GM18499 (cell line): ENCODE measurements around the gene UBD.

Experiments used
- ATAC-seq: cut with Tn5 transposase; IDR thresholded peaks from one replicate; pipeline ENCODE4 v1.9.1; 2021; ENCODE audit warnings: moderate number of reproducible peaks; ENCODE audit not compliant: insufficient read depth, unreplicated experiment

UBD gene

DNA sequence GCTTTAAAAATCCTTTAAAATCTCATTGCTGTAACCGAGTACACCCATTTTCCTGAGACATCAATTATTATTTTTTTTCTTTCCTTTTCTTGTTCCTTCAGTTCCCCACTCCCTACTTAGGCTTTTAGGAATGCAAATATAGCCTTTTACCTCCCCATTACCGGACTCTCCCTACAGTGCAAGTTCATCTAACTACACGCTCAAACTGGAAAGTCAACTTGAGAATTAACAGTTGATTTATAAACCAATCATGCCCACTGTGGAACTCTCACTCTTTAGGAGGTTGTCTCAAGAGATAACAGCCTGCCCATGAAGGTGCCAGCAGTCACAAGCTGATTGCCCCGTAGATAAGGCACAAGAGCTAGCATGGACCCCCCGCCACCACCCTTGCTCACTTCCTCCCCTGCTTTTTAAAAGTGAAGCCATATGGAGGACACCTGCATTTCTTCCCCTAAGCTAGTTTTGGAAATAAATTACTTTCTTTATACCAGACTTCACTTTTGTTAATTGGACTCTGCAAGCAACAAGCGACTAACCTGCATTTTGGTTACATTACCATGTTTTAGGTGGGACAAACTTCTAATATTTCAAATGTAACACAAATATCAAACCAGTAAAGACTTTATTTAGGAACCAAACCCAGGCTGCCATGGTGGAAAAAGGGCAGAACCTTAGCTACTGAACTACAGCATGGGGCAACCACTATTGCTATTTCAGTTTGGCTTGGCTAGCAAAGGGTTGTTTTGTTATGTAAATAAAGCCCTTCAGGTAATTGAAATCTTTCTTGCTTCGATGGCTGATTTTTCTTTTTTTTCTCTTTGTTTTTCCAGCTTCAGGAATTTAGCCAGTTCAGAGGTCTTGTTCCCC is 34.9 kb downstream of the UBD start:
- no peak for ATAC-seq

DNA sequence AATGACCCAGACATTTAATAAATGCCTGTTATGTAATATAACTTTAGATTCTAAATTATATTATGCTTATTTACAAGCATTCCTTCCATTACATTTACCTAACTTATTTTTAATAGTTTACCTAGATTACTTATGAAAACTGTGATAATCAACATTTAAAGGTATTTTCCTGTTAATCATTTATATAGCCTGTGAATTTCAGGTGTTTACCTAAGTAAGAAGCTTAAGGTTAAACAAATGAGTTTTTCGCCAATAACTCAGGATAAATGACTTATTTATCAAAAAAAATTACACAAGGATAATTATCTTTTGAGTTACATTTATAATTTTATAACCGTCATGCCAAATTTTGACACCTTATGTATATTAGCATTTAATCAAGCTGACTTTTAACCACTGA is 35.5 kb downstream of the UBD start:
- ATAC-seq = no peak

- no peak for ATAC-seq
Observed at GRCh38 chr6:29522227-29522626, 37.3 kb downstream of the UBD start.

DNA sequence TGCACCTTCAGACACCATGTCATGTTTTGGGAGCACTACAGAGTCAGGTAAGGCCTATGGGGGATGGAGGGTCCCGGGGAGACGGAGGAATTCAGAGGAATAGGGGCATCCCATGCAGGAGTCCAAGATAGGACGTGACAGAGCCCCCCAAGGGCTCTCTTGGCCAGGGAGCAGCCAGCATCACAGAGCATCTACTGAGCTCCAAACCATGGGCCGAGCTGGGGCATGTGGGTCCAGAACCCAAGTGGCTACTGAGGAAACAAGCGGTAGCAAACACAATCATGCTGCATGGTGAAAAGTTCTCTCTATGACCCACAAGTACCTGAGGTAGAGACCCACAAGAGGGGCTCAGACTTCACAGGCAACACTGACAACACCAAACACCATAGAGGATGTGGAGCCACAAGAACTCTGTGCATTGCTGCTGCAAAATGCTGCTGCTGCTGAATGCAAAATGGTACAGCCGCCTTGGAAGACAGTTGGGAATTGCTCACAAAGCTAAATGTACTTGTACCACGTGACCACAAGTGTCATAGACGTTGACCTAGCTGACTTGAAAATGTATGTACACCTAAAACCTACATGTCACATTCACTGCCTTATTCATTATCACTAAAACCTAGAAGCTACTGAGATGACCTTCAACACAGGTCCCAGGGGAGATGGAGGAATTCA is 38.4 kb downstream of the UBD start:
- ATAC-seq = no peak

- no peak for ATAC-seq
Observed at GRCh38 chr6:29520232-29520631, 39.3 kb downstream of the UBD start.

- no peak for ATAC-seq
Observed at GRCh38 chr6:29519291-29520010, 40.1 kb downstream of the UBD start.

DNA sequence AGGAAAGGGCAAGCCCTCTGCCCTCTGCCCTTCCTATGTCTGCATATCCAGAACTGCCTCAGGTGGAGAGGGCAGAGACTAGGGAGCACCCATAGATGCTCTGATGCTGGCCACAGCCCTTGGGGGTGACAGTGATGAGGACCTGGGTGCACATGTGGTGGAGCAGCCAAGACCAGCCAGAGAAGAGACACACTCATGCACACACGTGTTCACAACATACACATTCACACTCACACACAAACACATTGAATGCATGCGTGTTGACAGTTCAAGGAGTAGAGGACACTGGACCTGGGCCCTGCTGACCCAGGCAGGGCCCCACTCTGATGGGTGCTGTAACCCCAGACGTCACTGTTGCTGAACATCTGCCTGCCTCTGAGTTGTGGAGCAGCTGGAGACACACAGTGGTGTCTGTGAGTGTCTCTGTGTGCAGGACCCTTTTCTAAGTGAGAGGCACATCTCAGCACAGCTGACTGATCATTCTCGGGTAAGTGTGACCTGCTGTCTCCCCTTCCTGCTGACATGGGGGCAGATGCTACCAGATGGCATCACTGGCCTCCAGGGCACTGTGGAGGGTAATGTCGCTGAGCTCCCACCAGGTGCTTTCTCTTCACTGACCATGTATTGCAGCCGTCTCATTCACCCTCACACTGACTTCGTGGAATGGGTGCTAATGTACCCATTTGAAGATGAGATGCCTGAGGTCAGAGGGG is 41.6 kb downstream of the UBD start:
- no peak for ATAC-seq

DNA sequence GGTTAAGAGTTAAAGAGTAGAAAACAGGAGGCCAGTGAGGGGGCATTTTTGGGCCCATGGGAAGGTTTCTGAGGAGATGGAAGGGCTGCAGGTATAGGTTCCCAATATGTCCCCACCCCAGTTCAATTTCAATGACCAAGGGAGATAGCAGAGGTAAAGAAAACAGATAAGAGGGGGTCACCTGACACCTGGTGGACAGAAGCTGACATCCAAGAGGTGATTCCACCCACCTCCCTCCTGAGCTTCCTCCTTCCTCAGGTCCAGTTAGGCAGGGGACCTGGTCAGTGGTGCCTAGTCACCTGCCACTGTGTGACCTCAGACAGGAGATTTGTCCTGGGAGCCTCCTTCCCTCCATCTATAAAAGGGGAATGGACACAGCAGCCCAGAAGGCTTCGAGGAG is 42.3 kb downstream of the UBD start:
- no peak for ATAC-seq

DNA sequence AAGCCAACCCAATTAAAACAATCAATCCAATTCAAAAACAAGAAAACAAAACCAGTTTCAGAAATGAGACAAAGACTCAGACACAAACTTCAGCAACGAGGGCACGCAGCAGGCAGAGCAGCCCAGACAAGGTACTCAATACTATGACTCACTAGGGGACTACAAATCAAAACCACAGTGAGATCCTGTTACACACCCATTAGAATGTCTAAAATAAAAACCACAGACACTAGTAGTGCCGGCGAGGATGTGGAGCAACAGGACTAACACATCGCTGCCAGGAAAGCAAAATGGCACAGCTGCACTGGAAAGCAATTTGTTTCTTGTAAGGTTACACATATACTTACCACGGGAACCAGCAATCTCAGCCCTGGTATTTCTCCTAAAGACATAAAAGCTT is 43.4 kb downstream of the UBD start:
- no peak for ATAC-seq

DNA sequence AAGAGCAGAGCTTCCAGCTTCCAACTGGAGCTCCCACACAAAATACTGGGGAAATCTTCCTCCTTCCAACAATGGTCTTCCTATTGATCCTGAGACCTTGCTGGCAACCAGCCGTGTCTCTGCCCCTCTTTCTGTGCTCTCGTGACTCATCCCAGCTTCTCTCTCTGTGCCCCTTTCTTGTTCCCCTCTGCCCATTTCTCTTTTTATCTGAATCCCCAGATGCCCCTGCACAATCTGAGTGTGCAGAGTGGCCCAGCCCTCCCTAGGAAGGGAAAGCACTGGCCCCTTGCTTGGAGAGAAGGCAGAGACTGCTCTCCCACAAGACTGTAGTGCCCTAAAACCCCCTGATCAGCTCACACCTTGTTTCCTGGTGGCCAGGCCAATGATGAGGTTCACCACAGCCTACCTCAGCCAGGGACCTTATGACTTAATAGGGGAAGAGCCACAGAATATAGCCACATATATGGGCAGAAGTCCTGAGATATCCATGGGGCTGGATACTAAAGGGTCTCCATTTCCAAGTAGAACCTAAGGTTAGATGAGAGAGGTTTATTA is 48.7 kb downstream of the UBD start:
- ATAC-seq = no peak

DNA sequence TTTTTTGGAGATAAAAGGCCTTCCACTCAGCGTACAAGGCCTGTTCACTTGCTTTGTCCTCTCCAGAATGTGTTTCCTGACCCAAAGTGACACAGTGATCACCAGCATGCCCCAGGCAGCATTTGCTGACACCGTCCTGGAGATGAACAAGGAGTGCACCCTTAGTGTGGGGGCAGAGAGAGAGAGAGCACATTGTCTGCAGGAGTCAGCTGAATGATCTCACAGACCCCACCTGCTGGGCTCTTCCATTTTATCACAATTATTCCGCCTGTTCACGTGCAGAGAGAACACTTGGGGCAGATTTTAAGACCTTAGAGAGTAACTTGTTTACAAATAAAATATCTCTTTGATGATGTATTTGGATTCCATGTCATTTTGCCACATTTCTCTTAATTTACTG is 49.3 kb downstream of the UBD start:
- no peak for ATAC-seq

GRCh38 chr6:29509711-29510110 is 49.8 kb downstream of the UBD start:
- ATAC-seq = no peak

- ATAC-seq = peak; percentile 63
Observed at GRCh38 chr6:29509239-29509638, 50.3 kb downstream of the UBD start.

GRCh38 chr6:29507319-29507718 is 52.2 kb downstream of the UBD start:
- no peak for ATAC-seq

GRCh38 chr6:29506446-29507067 is 53.0 kb downstream of the UBD start:
- ATAC-seq = no peak

GRCh38 chr6:29505808-29506207 is 53.7 kb downstream of the UBD start:
- no peak for ATAC-seq
